OCI-LY7 (cell line): ENCODE data around the gene ATP6AP1. TPM values are rescaled to one million over a fixed set of nuclear protein-coding genes. Genes with fewer than 3 reads are reported as not detected.

ENCODE experiments used
- BruUV-seq: library from RNA; stranded (reverse); fragments of 400-500 nt; replicated peaks from 2 replicates; lab custom pipeline; 2021; lab: Mats Ljungman, UMichigan
- CTCF ChIA-PET: fragments of 300-600 bp; sonication (Branson Sonifier 250); formaldehyde crosslinking; loops from one replicate; lab custom pipeline; 2022; ENCODE audit warnings: antibody characterized with exemption; ENCODE audit not compliant: unreplicated experiment; lab: Charles Lee
- POLR2A ChIA-PET: fragments of 300-600 bp; sonication (Branson Sonifier 250); formaldehyde crosslinking; loops from one replicate; lab custom pipeline; 2022; ENCODE audit warnings: antibody characterized with exemption; lab: Charles Lee
- DNase-seq: peaks from one replicate; pipeline ENCODE4 v3.0.0-alpha.2; 2015; ENCODE audit warnings: low spot score
- H2AFZ ChIP-seq: fragments of 200-600 bp; sonication (generic), shearing (Covaris generic); 2 replicates; pipeline ENCODE4 v1.6.1; 2014; ENCODE audit warnings: mild to moderate bottlenecking, antibody characterized with exemption, low read length, moderate library complexity
- H3K27ac ChIP-seq: fragments of 200-600 bp; sonication (generic); 2 replicates; pipeline ENCODE4 v1.5.1; 2014; ENCODE audit warnings: mixed run types, low read depth, mild to moderate bottlenecking, moderate library complexity, low read length, inconsistent platforms; ENCODE audit not compliant: poor library complexity, severe bottlenecking
- H3K36me3 ChIP-seq: fragments of 200-600 bp; sonication (generic); 2 replicates; pipeline ENCODE4 v1.6.1; 2014; ENCODE audit warnings: mild to moderate bottlenecking, antibody characterized with exemption, low read length, moderate library complexity, mixed read lengths; ENCODE audit not compliant: insufficient read depth
- H3K4me1 ChIP-seq: fragments of 200-600 bp; sonication (generic); 2 replicates; pipeline ENCODE4 v1.5.1; 2014; ENCODE audit warnings: mild to moderate bottlenecking, low read length; ENCODE audit not compliant: insufficient read depth, poor library complexity, severe bottlenecking
- H3K4me2 ChIP-seq: fragments of 200-600 bp; sonication (generic); 2 replicates; pipeline ENCODE4 v1.6.1; 2014; ENCODE audit warnings: mild to moderate bottlenecking, low read length
- H3K4me3 ChIP-seq: fragments of 200-600 bp; sonication (generic); 2 replicates; pipeline ENCODE4 v1.5.1; 2014; ENCODE audit warnings: mild to moderate bottlenecking, low read depth, low read length; ENCODE audit not compliant: poor library complexity, severe bottlenecking
- H3K79me2 ChIP-seq: fragments of 200-600 bp; sonication (generic); 2 replicates; pipeline ENCODE4 v1.6.1; 2016; ENCODE audit warnings: low read depth, mild to moderate bottlenecking, low read length, moderate library complexity, mixed read lengths; ENCODE audit not compliant: insufficient read depth
- H3K9me2 ChIP-seq: fragments of 200-600 bp; sonication (generic); 2 replicates; pipeline ENCODE4 v1.6.1; 2016; ENCODE audit warnings: mild to moderate bottlenecking, low read length, mixed read lengths; ENCODE audit not compliant: insufficient read depth
- H3K9me3 ChIP-seq: fragments of 200-600 bp; sonication (generic); 2 replicates; pipeline ENCODE4 v1.6.1; 2014; ENCODE audit warnings: mild to moderate bottlenecking, mixed run types, low read length, mixed read lengths
- H4K20me1 ChIP-seq: fragments of 200-600 bp; sonication (generic); 2 replicates; pipeline ENCODE4 v1.6.1; 2014; ENCODE audit warnings: mild to moderate bottlenecking, antibody characterized with exemption, low read length, moderate library complexity, mixed read lengths; ENCODE audit not compliant: insufficient read depth
- EZH2phosphoT487 ChIP-seq: fragments of 200-600 bp; sonication (generic); IDR thresholded peaks from 2 replicates; pipeline ENCODE4 v1.6.1; 2018; ENCODE audit warnings: low read depth, borderline replicate concordance, mild to moderate bottlenecking, mixed run types, antibody characterized with exemption, low read length, moderate library complexity, mixed read lengths
- intact Hi-C: fragments of 100-400 bp; cut with micrococcal nuclease; formaldehyde crosslinking; loops from one replicate; pipeline ENCODE4 v1.10.0; 2022; ENCODE audit not compliant: unreplicated experiment
- total RNA-seq, 2 experiments: library from RNA; depleted of rRNA in 1 of 2; stranded (reverse); fragments of >200 nt in 1 of 2; shearing (Covaris generic) in 1 of 2; gene quantifications; 2 replicates each; pipeline ENCODE4 v1.2.3, GENCODE V29; 2014 to 2022
- TF ChIP-seq, protein P1 (sequence below): fragments of 200-600 bp; sonication (generic); conservative IDR thresholded peaks from 2 replicates; pipeline ENCODE4 v1.5.1; 2014; ENCODE audit warnings: mild to moderate bottlenecking, antibody characterized with exemption, low read length, moderate library complexity, mixed read lengths

Gene ATP6AP1
- total RNA-seq, 2 experiments from 2014 or later = 26.4 to 39.5 TPM

DNA sequence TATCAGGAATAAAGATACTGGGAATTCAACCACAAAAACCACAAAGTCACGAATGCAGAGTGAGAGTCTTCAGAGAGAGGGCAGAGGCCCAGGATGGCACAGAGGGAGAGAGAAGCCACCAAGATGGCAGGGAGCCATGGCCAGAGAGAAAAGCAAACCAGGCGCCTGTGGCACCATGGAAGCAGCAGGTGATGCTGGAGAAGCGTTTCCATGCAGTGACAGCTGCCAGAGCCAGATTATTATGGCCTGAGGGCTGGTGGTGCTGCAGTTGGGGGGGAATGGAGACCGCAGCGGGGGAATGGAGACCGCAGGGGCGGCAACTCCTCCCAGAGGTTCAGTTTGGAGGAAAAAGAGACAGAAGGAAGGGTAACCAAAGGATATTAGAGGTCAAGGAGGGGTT lies 11.3 kb upstream of the ATP6AP1 start:
- H3K36me3 ChIP-seq = peaks cover 14% of the 10 kb centered on the region
- no peaks in the 10 kb centered on the region for H4K20me1 ChIP-seq
- no peak overlapping the region for H3K27ac ChIP-seq
- DNase-seq = no peak
- ChIA-PET POLR2A (no interaction called here), CTCF (no interaction called here)
- H3K4me2 ChIP-seq = no peak overlapping the region
- no peak overlapping the region for H2AFZ ChIP-seq
- no peaks in the 10 kb centered on the region for H3K9me2 ChIP-seq
- intact Hi-C loops = no loop called here
- TF ChIP-seq, protein P1, sequence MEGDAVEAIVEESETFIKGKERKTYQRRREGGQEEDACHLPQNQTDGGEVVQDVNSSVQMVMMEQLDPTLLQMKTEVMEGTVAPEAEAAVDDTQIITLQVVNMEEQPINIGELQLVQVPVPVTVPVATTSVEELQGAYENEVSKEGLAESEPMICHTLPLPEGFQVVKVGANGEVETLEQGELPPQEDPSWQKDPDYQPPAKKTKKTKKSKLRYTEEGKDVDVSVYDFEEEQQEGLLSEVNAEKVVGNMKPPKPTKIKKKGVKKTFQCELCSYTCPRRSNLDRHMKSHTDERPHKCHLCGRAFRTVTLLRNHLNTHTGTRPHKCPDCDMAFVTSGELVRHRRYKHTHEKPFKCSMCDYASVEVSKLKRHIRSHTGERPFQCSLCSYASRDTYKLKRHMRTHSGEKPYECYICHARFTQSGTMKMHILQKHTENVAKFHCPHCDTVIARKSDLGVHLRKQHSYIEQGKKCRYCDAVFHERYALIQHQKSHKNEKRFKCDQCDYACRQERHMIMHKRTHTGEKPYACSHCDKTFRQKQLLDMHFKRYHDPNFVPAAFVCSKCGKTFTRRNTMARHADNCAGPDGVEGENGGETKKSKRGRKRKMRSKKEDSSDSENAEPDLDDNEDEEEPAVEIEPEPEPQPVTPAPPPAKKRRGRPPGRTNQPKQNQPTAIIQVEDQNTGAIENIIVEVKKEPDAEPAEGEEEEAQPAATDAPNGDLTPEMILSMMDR = no peak
- TF ChIP-seq EZH2phosphoT487 = no peak
- H3K4me1 ChIP-seq = peaks cover 10% of the 10 kb centered on the region
- no peaks in the 10 kb centered on the region for H3K9me3 ChIP-seq
- no peaks in the 10 kb centered on the region for H3K79me2 ChIP-seq
- no peak overlapping the region for H3K4me3 ChIP-seq
- BruUV-seq = no TSS peak

DNA sequence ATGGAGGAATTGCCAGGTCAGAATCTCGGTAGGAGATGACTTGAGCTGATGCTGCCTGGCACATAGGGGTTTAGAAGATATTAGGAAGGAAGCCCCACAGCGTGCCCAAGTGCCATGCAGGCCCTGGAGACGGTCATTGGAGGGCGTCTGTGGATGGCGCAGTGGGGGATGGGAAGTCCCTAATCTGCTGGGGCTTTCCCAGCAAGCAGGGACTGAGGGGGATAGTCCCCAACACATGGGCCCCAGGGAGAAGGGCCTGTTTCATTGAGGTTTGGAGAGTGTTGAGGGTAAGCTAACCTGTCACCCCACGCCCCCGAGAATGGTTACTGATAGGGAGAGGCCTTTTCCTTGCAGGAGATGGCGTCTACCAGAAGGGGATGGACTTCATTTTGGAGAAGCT lies 9.3 kb upstream of the ATP6AP1 start:
- Histone ChIP-seq H3K9me2 (no peaks in the 10 kb centered on the region), H2AFZ (no peak overlapping the region), H3K79me2 (no peaks in the 10 kb centered on the region), H3K27ac (no peak overlapping the region), H3K9me3 (no peaks in the 10 kb centered on the region), H3K4me2 (no peak overlapping the region), H4K20me1 (no peaks in the 10 kb centered on the region), H3K4me1 (no peaks in the 10 kb centered on the region), H3K4me3 (no peak overlapping the region), H3K36me3 (peaks cover 5% of the 10 kb centered on the region)
- no TSS peak for BruUV-seq
- TF ChIP-seq, protein P1 = no peak
- no peak for DNase-seq
- intact Hi-C loops = no loop called here
- CTCF ChIA-PET = no interaction called here
- POLR2A ChIA-PET = no interaction called here

DNA sequence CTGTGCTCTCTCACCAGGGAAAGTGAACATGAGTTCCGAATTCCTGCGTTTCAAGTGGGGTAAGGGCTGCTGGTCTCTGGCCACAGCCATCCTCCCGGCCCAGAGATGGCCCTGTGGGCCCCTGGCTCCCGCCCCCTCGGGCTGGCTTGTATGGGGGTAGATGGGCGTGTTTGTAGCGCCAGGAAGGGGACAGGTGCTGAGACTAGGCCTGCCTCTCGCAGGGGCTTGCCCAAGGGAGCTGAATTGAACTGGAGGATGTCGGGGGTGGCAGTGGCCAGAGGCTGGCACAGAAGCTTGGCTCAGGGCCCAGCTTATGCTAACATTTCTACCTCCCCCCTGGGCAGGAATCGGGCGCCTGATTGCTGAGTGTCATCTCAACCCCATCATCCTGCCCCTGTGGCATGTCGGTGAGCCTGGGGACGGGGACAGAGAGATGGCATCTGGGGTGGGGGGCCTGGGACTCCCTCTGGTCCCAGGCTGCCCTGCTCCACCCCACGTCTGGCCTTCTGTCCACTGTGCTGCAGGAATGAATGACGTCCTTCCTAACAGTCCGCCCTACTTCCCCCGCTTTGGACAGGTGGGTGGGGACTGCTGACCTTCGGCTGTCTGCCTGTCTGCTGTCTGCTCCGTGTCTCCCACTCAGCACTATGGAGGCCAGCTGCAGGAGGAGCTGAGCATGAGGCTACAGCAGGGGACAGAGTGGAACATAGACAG lies 8.6 kb upstream of the ATP6AP1 start:
- Histone ChIP-seq H3K79me2 (no peaks in the 10 kb centered on the region), H3K36me3 (peaks cover 5% of the 10 kb centered on the region), H2AFZ (no peak overlapping the region), H3K4me2 (no peak overlapping the region), H3K4me1 (no peaks in the 10 kb centered on the region), H3K27ac (no peak overlapping the region), H3K4me3 (no peak overlapping the region), H3K9me2 (no peaks in the 10 kb centered on the region), H4K20me1 (no peaks in the 10 kb centered on the region), H3K9me3 (no peaks in the 10 kb centered on the region)
- ChIA-PET CTCF (no interaction called here), POLR2A (interaction anchor here (0.9 kb wide), 1 partner anchor 8 kb away, joined by 3 read pairs; no protein-coding TSS in a partner anchor)
- intact Hi-C loops = no loop called here
- no TSS peak for BruUV-seq
- TF ChIP-seq EZH2phosphoT487 = no peak
- TF ChIP-seq, protein P1 = no peak
- no peak for DNase-seq
